ENCODE data around the gene CACNA2D2. TPM values are rescaled to one million over a fixed set of nuclear protein-coding genes. Genes with fewer than 3 reads are reported as not detected.

CACNA2D2 gene
- total and polyA plus RNA-seq, 8 donors: 15.4 to 86.6 (median 30.2) TPM

- peak in 3 of 4 donors; percentile 82 to 91 (median 91) for DNase-seq
- TF ChIP-seq, protein P1, sequence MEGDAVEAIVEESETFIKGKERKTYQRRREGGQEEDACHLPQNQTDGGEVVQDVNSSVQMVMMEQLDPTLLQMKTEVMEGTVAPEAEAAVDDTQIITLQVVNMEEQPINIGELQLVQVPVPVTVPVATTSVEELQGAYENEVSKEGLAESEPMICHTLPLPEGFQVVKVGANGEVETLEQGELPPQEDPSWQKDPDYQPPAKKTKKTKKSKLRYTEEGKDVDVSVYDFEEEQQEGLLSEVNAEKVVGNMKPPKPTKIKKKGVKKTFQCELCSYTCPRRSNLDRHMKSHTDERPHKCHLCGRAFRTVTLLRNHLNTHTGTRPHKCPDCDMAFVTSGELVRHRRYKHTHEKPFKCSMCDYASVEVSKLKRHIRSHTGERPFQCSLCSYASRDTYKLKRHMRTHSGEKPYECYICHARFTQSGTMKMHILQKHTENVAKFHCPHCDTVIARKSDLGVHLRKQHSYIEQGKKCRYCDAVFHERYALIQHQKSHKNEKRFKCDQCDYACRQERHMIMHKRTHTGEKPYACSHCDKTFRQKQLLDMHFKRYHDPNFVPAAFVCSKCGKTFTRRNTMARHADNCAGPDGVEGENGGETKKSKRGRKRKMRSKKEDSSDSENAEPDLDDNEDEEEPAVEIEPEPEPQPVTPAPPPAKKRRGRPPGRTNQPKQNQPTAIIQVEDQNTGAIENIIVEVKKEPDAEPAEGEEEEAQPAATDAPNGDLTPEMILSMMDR (IDR thresholded peaks at IDR 0.05): no peak
- H3K27ac ChIP-seq: peak overlapping the region; percentile 66 to 79
- H3K9me3 ChIP-seq: no peaks in the 10 kb centered on the region
- peak overlapping the region in 1 of 2 donors; percentile 13 for H3K4me3 ChIP-seq
- H3K36me3 ChIP-seq: no peaks in the 10 kb centered on the region
- ATAC-seq: peak; percentile 67
- intact Hi-C loops (cut with DNase I): no loop called here
- H3K27me3 ChIP-seq: no peaks in the 10 kb centered on the region
- H3K4me1 ChIP-seq: peaks cover 24 to 39% of the 10 kb centered on the region in 2 donors
Observed at GRCh38 chr3:50450209-50450921, 53.1 kb downstream of the CACNA2D2 start.

- Histone ChIP-seq H3K4me1 (peaks cover 29 to 46% of the 10 kb centered on the region in 2 donors), H3K27me3 (no peaks in the 10 kb centered on the region), H3K27ac (peak overlapping the region; percentile 66 to 79), H3K36me3 (no peaks in the 10 kb centered on the region), H3K4me3 (no peak overlapping the region), H3K9me3 (no peaks in the 10 kb centered on the region)
- ATAC-seq (no peak), DNase-seq (no peak)
- TF ChIP-seq, protein P1 (IDR thresholded peaks at IDR 0.05): no peak
- intact Hi-C loops (cut with DNase I): no loop called here
Observed at GRCh38 chr3:50448752-50449539, 54.5 kb downstream of the CACNA2D2 start.

DNA sequence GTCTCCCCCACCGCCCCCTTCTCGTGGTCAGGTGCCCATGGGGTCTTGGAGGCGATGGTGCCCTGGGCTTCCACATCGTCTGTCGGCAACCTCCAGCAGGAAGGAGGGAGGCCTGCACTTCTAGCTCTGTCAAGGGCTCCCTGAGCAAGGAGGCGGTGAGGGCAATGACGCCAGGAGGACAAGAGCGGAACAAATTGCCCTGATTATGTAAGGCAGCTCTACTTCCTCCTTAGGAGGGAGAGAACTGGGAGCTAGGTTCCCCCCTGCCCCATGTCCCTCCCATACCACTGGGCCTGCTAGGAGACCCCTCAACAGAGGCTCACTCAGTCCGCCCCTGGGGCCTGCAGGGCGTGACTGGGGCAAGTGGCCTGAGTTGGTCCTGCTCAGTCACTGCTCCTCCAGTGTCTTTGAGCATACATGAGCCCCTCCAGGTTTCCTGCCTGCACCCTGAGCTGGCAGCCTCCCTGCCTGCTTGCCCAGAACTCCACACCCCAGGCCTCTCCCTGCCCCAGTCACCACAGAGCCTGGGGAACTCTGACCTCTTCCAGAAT lies 56.1 kb downstream of the CACNA2D2 start:
- intact Hi-C loops (cut with DNase I): no loop called here
- Histone ChIP-seq H3K9me3 (no peaks in the 10 kb centered on the region), H3K27ac (peak overlapping the region; percentile 57 to 76), H3K36me3 (no peaks in the 10 kb centered on the region), H3K4me3 (no peak overlapping the region), H3K4me1 (peaks cover 29 to 48% of the 10 kb centered on the region in 2 donors), H3K27me3 (no peaks in the 10 kb centered on the region)
- TF ChIP-seq, protein P1 (IDR thresholded peaks at IDR 0.05): no peak
- peak; percentile 49 for ATAC-seq
- peak in 2 of 4 donors; percentile 53 to 81 for DNase-seq

DNA sequence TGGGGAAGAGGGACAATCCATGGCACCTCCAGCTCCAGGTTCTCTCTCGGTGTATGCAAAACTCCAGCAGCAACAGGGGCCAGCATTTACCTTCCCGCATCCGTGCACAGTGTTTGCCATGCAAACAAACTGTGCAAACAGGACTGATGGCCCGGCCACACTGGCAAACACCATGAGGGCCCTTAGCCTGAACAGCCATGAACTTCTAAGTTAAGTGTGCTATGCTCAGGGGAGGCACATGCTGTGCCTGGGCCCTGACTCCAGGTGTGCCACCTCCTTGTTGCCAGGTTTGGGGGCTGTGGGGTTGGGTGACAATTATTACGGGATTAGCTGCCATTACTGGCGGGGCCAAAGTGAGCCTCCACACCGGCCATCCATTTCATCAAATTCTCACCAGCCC lies 57.5 kb downstream of the CACNA2D2 start:
- no peaks in the 10 kb centered on the region for H3K27me3 ChIP-seq
- H3K9me3 ChIP-seq: no peaks in the 10 kb centered on the region
- H3K4me3 ChIP-seq: no peak overlapping the region
- peak overlapping the region; percentile 23 to 76 for H3K27ac ChIP-seq
- intact Hi-C loops (cut with DNase I): no loop called here
- DNase-seq: peak in 3 of 4 donors; percentile 76 to 85 (median 79)
- H3K4me1 ChIP-seq: peaks cover 29 to 45% of the 10 kb centered on the region in 2 donors
- no peaks in the 10 kb centered on the region for H3K36me3 ChIP-seq
- peak; percentile 58 for ATAC-seq
- TF ChIP-seq, protein P1 (IDR thresholded peaks at IDR 0.05): no peak

DNA sequence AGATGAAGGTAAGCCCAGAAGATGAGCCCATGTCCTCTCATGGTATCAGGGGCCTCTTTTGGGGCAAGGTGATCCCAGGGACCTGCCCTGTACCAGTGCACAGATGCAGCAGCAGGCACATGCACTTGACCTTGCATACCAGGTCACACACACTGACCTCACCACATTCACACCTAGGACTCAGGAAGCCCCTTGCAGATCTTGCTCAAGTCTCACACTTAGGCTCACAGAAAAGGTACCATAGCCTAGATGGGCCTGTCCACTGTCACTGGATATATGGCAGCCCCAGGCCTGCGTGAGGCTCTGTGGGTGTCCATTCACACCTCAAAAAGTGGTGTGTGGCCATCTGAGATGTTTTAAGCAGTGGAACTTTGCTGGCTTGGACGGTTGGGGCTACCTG lies 58.7 kb downstream of the CACNA2D2 start:
- Histone ChIP-seq H3K4me1 (peaks cover 26 to 33% of the 10 kb centered on the region in 2 donors), H3K27ac (peak overlapping the region; percentile 23 to 53), H3K4me3 (no peak overlapping the region), H3K9me3 (no peaks in the 10 kb centered on the region), H3K27me3 (no peaks in the 10 kb centered on the region), H3K36me3 (no peaks in the 10 kb centered on the region)
- ATAC-seq: no peak
- TF ChIP-seq, protein P1 (IDR thresholded peaks at IDR 0.05): no peak
- DNase-seq: no peak
- intact Hi-C loops (cut with DNase I): no loop called here
